HG02943 (cell line): Measurements from ENCODE around the gene LCNL1.
A peak's percentile ranks its signal among the peaks of the same experiment; 100 is the strongest.

Source experiments
- ATAC-seq: cut with Tn5 transposase; IDR thresholded peaks from one replicate; pipeline ENCODE4 v1.9.1; 2021; ENCODE audit warnings: mild to moderate bottlenecking, low read depth, moderate library complexity; ENCODE audit not compliant: unreplicated experiment

LCNL1 gene

DNA sequence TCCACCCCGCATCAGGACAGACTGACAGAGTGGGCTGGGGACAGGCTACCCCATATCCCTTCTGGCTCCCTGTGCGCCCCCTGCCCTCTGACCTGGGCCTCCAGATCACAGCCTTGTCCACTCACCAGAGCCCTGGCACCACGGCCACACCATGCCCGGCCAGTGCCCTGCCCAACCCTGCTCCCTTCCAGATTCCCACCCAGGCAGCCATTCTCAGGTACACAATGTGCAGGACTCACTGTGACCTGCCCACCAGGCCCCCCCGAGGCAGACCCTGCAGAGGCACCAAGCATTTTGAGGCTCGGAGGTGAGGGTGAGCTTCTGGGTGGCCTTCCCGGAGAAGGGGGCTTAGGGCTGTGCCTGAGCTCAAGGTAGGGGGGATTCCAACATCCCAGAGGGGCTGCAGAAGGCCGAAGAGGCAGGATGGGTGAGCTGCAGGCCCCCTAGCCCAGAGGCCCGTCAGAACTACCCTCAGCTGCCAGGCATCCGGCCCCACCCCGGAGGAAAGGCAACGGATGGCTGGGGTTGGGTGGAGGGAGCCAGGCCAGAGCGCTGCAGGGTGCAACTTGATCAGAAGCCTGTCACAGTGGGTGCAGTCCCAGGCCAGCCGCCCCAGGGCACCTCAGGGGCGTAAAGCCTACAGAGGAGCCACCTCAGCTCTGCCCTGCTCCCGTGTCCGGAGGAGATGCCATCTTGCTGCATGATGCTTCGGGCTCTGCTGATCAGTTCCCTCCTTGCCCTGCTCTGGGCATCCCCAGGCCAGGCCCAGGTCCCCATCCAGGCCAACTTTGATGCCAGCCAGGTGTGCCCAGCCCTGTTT is at the start of gene LCNL1:
Gene LCNL1, plus strand, starts transcription at position 762 of the 820 bp plus-strand sequence. CDS start 594 bp downstream, outside the sequence.
- ATAC-seq, result no peak

DNA sequence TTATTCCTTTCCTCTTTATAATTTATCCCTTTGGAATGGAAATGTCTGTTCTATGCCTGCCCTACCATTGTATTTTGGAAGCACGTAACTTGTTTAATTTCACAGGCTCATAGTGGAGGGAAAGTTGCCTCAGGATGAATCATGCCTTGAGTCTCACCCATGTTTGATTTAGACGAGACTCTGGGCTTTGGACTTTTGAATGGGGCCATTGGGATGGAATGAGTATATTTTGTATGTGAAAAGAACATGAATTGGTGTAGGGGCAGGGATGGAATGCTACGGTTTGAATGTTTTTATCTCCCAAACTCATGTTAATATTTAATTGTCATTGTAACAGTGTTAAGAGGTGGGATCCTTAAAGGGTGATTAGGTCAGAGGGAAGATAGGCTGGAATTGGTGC is 48.5 kb upstream of the LCNL1 start:
- ATAC-seq, result no peak

- ATAC-seq, result no peak
Observed at GRCh38 chr9:136935651-136936050, 47.1 kb upstream of the LCNL1 start.

GRCh38 chr9:136936645-136937170 is 46.1 kb upstream of the LCNL1 start:
- no peak for ATAC-seq

DNA sequence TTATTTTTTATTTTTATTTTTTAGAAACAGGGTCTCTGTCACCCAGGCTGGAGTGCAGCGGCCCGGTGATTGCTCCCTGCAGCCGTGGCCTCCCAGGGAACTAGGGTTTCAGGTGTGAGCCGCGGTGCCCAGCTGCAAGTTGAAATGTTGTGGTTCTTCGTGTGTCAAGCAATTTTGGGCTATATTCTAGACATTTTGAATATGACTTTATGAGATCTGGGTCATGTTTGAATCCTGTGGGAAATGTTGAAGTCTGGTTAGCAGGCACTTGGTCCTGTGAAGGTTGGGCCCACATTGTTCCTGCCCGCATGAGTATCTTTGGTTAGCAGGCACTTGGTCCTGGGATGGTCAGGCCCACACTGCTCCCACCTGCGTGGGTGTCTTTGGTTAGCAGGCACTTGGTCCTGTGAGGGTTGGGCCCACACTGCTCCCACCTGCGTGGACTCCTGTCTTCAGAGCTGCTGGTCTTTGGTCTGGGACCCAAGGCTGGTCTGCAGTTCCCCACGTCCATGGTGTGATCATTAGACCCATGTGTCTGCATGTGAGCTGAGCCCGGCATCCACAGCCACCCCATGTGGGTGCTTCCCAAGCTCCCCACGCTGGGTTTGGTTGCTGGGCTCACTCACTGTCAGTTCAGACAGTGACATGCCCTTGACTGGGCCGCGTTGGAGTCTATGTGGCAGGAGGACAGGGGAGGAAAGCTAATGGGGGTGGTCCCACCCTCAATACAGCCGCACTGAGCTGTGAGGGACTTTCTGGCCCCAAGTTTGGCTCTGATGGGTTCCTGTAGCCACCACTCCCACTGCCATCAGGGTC is 45.4 kb upstream of the LCNL1 start:
- no peak for ATAC-seq

DNA sequence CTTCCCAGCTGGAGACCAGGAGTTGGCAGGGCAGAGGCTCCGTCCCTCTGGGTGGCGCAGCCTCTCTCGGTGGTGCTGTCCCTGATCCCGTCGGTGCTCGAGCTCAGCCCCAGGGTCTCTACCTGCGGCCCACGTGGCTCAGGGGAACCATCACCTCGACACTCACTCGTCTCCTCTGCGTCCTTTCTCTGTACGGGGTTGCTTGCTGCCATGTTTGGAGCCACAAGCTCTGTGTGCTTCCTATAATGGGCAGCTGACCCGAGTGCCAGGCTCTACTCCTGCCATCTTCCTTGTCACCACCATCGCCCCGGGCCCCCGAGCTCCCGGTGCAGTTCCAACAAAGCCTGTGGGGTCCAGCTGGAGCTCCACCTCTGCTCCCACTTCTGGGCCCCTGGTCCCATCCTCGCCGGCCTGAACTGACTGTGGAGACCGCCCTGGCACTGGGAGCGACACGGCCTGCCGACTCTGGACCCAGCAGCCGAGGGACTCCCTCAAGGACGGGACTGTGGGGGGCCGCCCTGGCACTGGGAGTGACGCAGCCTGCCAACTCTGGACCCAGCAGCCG is 43.3 kb upstream of the LCNL1 start:
- no peak for ATAC-seq

GRCh38 chr9:136939996-136940525 is 42.7 kb upstream of the LCNL1 start:
- ATAC-seq, result no peak

DNA sequence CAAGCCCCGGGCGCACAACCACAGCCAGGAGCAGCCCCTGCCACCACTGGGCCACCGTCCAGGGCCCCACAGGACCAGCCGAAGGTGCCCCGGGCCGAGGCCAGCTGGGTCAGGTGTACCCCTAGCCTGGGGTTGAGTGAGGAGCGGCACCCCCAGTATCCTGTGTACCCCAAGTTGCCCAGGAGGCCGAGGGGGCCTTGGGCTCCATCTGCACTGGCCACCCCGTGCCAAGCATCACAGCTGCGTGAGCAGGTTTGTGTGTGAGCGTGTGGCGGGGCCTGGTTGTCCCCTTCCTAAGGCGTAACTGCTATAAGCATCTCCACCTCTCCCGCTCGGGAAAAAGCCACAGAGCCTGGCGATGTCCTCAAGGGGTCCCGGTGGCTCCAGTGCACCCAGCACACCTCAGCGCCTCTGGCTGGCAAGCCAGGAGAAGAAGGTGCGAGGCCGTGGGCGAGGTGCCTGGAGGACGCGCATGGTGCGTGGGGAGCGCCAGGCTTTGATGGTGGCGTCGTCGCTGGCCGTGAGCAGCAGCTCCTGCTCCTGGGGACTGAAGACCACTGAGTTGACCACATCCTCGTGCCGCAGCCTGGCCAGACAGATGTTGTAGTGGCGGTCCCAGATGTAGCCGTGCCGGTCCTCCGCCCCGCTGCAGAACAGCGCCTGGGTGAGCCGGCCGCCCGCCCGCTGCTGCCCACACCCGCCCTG is 42.1 kb upstream of the LCNL1 start:
- no peak for ATAC-seq

GRCh38 chr9:136941231-136942111 is 41.3 kb upstream of the LCNL1 start:
- ATAC-seq, result no peak

DNA sequence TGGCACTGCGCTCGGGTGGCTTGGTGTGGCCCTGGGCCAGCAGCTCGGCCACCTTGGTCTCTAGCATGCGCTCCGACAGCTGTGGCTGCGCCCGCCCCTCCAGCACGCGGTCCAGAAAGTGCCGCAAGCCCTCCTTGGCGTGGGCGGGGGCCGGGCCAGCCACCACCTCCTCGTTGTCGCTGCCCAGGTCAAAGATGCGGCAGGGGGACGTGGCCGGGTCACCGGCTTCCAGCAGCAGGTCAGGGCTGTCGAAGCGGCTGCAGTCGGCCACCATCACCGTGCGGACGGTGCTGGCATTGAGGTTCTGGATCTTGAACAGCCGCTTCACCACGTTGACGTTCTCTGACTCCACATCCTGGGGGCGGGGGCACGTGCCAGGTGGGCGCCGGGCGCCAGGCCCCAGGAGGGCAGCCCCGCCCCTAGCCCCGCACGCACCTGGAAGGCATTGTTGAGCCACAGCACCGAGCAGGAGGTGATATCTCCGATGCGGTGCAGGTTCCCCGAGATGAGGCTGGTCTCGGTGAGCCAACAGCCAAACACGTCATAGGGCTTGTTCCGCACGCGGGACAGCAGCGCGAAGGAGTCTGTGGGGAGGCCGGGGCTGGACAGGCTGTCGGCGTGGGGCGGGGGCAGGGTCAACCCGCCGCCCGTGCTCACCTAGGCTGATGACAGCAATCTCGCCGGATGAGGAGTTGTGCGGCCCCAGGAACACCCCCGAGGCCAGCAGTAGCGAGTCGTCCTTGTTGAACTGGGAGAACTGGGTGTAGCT is 40.5 kb upstream of the LCNL1 start:
- ATAC-seq, result no peak

- ATAC-seq, result no peak
Observed at GRCh38 chr9:136942881-136943230, 39.9 kb upstream of the LCNL1 start.

DNA sequence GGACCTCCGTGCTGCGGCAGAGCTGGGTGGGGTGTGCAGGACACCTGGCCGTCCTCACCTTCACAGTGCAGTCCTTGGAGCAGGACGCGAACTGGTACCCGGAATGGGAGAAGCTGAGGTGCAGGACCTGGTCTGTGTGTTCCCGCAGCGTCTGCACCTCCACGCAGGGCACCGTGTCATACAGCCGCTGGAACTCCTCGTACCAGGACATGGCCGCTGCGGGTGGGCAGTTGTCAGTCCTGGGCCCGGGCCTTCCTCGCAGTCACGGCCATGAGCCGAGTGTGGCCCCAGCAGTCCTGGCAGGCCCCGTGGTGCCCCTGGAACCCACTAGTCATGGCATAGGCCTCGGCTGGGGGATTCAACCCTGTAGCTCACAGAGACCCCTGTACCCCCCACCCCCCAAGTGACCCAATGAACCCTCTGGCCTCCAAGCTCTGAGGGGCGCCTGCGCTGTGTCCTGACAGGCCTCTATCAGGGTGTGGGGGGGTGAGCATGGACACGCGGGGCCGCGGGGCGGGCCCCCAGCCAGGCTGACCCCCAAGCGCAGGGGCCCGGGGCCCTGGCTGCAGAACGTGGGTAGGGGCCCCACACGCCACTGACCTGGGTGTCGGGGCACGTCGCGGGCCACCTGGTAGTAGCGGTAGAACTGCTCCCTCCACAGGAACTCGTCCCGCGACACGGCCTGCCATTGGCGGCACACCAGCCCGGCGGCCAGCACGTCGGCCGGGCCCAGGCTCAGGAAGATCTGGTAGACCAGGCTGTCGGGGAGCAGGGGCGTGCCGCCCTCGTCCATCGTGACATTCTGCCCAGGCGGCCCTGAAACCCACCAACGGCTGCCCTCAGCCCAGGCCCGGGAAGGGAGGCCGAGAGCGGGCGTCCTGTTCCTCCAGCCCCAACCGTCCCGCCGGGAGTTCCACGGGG is 39.2 kb upstream of the LCNL1 start:
- peak; percentile 14 for ATAC-seq

DNA sequence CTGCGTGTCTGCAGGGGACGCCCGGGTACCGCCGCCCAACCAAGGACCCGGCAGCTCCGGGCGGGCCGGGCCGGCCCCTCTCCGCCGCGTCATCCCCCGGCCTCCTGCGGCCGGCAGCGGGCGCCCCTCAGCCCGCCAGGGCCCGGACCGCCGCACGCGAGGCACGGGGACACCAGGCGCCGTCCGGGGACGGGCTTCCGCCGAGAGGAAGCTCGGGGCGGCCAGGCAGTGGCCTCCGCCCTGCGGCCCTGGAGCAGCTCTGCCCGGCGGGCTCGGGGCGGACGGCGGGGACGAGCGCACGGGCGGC is 38.6 kb upstream of the LCNL1 start:
- ATAC-seq, result peak; percentile 28

GRCh38 chr9:136944519-136945332 is 38.1 kb upstream of the LCNL1 start, which contains the start of the genes C8G and FBXW5:
Gene C8G, plus strand, starts transcription at chr9:136945243. Its CDS starts 78 bp downstream, at chr9:136945321.
Gene FBXW5, minus strand, starts transcription at chr9:136944738. Its CDS starts 655 bp downstream, at chr9:136944083.
- peak; percentile 65 for ATAC-seq

DNA sequence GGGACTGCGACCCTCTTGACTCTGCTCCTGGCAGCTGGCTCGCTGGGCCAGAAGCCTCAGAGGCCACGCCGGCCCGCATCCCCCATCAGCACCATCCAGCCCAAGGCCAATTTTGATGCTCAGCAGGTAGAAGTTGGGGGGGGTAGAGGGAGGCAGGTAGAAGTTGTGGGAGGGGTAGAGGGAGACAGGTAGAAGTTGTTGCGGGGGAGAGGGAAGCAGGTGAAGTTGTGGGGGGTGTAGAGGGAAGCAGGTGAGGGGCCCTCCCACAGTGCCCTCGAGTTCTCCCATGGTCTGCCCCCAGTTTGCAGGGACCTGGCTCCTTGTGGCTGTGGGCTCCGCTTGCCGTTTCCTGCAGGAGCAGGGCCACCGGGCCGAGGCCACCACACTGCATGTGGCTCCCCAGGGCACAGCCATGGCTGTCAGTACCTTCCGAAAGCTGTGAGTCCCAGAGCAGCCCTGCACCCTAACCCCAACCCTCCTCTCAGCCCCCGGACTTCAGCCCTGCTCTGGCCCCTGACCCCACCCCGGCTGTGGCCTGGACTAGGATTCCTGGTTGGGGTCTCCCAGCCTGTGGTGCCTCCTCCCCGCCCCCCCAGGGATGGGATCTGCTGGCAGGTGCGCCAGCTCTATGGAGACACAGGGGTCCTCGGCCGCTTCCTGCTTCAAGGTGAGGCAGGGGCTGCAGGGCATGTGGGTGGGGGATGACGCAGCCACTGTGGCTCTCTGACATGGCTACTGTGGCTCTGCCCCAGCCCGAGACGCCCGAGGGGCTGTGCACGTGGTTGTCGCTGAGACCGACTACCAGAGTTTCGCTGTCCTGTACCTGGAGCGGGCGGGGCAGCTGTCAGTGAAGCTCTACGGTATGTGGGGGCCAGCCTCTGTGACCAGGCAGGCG is 37.2 kb upstream of the LCNL1 start:
- ATAC-seq, result no peak
